SK-N-SH treated with all-trans-retinoic acid at 6 μM for 48 hours (cell line): ENCODE results near the gene PGAM1.

ENCODE experiments used
- ARNTL ChIP-seq: fragments of 450-650 bp; formaldehyde crosslinking; IDR thresholded peaks from 2 replicates; pipeline ENCODE4 v1.5.0; 2020; ENCODE audit warnings: low read depth, mild to moderate bottlenecking, moderate library complexity, borderline replicate concordance
- BACH2 ChIP-seq: fragments of 250-450 bp; sonication (Bioruptor Pico); IDR thresholded peaks from 2 replicates; pipeline ENCODE4 v1.9.0; 2021; ENCODE audit warnings: mild to moderate bottlenecking, borderline replicate concordance
- CREB5 ChIP-seq: fragments of 250-450 bp; sonication (Bioruptor Pico); IDR thresholded peaks from 2 replicates; pipeline ENCODE4 v1.5.1; 2020; ENCODE audit warnings: low read depth, mild to moderate bottlenecking, moderate library complexity
- ESRRG ChIP-seq: fragments of 250-450 bp; sonication (Bioruptor Pico); IDR thresholded peaks from 2 replicates; pipeline ENCODE4 v1.6.1; 2021; ENCODE audit warnings: mild to moderate bottlenecking
- PPARA ChIP-seq: fragments of 250-450 bp; sonication (Bioruptor Pico); IDR thresholded peaks from 2 replicates; pipeline ENCODE4 v1.5.0; 2020; ENCODE audit warnings: mild to moderate bottlenecking, borderline replicate concordance
- TCF4 ChIP-seq: fragments of 250-450 bp; sonication (Bioruptor Pico); IDR thresholded peaks from 2 replicates; pipeline ENCODE4 v1.8.0; 2021; ENCODE audit warnings: mild to moderate bottlenecking, moderate library complexity, borderline replicate concordance
- TOX ChIP-seq: fragments of 250-450 bp; sonication (Bioruptor Pico); IDR thresholded peaks from 2 replicates; pipeline ENCODE4 v1.8.0; 2021; ENCODE audit warnings: mild to moderate bottlenecking, moderate library complexity, borderline replicate concordance
- ZNF565 ChIP-seq: fragments of 450-650 bp; formaldehyde crosslinking; conservative IDR thresholded peaks from 2 replicates; pipeline ENCODE4 v1.5.0; 2020; ENCODE audit warnings: low read depth, mild to moderate bottlenecking, moderate library complexity
- ZNF70 ChIP-seq: fragments of 450-650 bp; formaldehyde crosslinking; IDR thresholded peaks from 2 replicates; pipeline ENCODE4 v1.5.0; 2020; ENCODE audit warnings: mild to moderate bottlenecking, moderate library complexity
- TF ChIP-seq, protein P1 (sequence below): fragments of 250-450 bp; sonication (Bioruptor Pico); IDR thresholded peaks from 2 replicates; pipeline ENCODE4 v1.8.0; 2020; ENCODE audit warnings: mild to moderate bottlenecking, moderate library complexity, borderline replicate concordance
- TF ChIP-seq, protein P2 (sequence below): fragments of 250-450 bp; sonication (Bioruptor Pico); IDR thresholded peaks from 2 replicates; pipeline ENCODE4 v1.5.0; 2020; ENCODE audit warnings: mild to moderate bottlenecking, moderate library complexity
- TF ChIP-seq, protein P3 (sequence below): fragments of 250-450 bp; sonication (Bioruptor Pico); IDR thresholded peaks from 2 replicates; pipeline ENCODE4 v1.8.0; 2021; ENCODE audit warnings: low read depth, mild to moderate bottlenecking, moderate library complexity, borderline replicate concordance
- TF ChIP-seq, protein P4 (sequence below): fragments of 250-450 bp; sonication (Bioruptor Pico); IDR thresholded peaks from 2 replicates; pipeline ENCODE4 v1.5.1; 2021; ENCODE audit warnings: mild to moderate bottlenecking, moderate library complexity

GRCh38 chr10:97380516-97380915 is 45.5 kb upstream of the PGAM1 start:
- TF ChIP-seq, protein P1, sequence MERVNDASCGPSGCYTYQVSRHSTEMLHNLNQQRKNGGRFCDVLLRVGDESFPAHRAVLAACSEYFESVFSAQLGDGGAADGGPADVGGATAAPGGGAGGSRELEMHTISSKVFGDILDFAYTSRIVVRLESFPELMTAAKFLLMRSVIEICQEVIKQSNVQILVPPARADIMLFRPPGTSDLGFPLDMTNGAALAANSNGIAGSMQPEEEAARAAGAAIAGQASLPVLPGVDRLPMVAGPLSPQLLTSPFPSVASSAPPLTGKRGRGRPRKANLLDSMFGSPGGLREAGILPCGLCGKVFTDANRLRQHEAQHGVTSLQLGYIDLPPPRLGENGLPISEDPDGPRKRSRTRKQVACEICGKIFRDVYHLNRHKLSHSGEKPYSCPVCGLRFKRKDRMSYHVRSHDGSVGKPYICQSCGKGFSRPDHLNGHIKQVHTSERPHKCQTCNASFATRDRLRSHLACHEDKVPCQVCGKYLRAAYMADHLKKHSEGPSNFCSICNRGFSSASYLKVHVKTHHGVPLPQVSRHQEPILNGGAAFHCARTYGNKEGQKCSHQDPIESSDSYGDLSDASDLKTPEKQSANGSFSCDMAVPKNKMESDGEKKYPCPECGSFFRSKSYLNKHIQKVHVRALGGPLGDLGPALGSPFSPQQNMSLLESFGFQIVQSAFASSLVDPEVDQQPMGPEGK (CRISPR knock-in tag), result no peak
- TF ChIP-seq, protein P2, sequence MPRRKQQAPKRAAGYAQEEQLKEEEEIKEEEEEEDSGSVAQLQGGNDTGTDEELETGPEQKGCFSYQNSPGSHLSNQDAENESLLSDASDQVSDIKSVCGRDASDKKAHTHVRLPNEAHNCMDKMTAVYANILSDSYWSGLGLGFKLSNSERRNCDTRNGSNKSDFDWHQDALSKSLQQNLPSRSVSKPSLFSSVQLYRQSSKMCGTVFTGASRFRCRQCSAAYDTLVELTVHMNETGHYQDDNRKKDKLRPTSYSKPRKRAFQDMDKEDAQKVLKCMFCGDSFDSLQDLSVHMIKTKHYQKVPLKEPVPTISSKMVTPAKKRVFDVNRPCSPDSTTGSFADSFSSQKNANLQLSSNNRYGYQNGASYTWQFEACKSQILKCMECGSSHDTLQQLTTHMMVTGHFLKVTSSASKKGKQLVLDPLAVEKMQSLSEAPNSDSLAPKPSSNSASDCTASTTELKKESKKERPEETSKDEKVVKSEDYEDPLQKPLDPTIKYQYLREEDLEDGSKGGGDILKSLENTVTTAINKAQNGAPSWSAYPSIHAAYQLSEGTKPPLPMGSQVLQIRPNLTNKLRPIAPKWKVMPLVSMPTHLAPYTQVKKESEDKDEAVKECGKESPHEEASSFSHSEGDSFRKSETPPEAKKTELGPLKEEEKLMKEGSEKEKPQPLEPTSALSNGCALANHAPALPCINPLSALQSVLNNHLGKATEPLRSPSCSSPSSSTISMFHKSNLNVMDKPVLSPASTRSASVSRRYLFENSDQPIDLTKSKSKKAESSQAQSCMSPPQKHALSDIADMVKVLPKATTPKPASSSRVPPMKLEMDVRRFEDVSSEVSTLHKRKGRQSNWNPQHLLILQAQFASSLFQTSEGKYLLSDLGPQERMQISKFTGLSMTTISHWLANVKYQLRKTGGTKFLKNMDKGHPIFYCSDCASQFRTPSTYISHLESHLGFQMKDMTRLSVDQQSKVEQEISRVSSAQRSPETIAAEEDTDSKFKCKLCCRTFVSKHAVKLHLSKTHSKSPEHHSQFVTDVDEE (CRISPR knock-in tag), result no peak
- TF ChIP-seq ESRRG (CRISPR knock-in tag), result no peak
- no peak for TF ChIP-seq ZNF565 (CRISPR knock-in tag)
- no peak for TF ChIP-seq TOX (CRISPR knock-in tag)
- no peak for TF ChIP-seq ARNTL (CRISPR knock-in tag)
- no peak for TF ChIP-seq CREB5
- no peak for TF ChIP-seq TCF4 (CRISPR knock-in tag)
- TF ChIP-seq, protein P3, sequence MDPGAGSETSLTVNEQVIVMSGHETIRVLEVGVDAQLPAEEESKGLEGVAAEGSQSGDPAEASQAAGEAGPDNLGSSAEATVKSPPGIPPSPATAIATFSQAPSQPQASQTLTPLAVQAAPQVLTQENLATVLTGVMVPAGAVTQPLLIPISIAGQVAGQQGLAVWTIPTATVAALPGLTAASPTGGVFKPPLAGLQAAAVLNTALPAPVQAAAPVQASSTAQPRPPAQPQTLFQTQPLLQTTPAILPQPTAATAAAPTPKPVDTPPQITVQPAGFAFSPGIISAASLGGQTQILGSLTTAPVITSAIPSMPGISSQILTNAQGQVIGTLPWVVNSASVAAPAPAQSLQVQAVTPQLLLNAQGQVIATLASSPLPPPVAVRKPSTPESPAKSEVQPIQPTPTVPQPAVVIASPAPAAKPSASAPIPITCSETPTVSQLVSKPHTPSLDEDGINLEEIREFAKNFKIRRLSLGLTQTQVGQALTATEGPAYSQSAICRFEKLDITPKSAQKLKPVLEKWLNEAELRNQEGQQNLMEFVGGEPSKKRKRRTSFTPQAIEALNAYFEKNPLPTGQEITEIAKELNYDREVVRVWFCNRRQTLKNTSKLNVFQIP (CRISPR knock-in tag), result no peak
- TF ChIP-seq BACH2, result no peak
- TF ChIP-seq ZNF70, result no peak
- TF ChIP-seq PPARA (CRISPR knock-in tag), result no peak
- TF ChIP-seq, protein P4, sequence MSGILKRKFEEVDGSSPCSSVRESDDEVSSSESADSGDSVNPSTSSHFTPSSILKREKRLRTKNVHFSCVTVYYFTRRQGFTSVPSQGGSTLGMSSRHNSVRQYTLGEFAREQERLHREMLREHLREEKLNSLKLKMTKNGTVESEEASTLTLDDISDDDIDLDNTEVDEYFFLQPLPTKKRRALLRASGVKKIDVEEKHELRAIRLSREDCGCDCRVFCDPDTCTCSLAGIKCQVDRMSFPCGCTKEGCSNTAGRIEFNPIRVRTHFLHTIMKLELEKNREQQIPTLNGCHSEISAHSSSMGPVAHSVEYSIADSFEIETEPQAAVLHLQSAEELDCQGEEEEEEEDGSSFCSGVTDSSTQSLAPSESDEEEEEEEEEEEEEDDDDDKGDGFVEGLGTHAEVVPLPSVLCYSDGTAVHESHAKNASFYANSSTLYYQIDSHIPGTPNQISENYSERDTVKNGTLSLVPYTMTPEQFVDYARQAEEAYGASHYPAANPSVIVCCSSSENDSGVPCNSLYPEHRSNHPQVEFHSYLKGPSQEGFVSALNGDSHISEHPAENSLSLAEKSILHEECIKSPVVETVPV (CRISPR knock-in tag), result no peak
